ENCODE data around the gene SMYD3.

DNA sequence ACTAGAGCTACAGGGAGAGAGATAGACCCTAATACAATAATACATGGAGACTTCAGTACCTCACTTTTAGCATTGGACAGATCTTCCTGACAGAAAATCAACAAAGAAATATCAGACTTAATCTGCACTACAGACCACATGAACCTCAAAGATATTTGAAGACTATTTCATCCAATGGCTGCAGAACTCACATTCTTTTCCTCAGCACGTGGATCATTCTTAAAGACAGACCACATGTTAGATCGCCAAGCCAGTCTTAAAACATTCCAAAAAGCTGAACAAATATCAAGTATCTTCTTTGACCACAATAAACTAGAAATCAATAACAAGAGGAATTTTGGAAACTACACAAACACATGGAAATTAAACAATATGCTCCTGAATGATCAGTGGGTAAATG is 776.3 kb downstream of the SMYD3 start:
- TF ChIP-seq, protein P1, sequence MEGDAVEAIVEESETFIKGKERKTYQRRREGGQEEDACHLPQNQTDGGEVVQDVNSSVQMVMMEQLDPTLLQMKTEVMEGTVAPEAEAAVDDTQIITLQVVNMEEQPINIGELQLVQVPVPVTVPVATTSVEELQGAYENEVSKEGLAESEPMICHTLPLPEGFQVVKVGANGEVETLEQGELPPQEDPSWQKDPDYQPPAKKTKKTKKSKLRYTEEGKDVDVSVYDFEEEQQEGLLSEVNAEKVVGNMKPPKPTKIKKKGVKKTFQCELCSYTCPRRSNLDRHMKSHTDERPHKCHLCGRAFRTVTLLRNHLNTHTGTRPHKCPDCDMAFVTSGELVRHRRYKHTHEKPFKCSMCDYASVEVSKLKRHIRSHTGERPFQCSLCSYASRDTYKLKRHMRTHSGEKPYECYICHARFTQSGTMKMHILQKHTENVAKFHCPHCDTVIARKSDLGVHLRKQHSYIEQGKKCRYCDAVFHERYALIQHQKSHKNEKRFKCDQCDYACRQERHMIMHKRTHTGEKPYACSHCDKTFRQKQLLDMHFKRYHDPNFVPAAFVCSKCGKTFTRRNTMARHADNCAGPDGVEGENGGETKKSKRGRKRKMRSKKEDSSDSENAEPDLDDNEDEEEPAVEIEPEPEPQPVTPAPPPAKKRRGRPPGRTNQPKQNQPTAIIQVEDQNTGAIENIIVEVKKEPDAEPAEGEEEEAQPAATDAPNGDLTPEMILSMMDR (conservative IDR thresholded peaks at IDR 0.05; ENCODE audit: low read length), result no peak
- TF ChIP-seq EZH2phosphoT487 (IDR thresholded peaks at IDR 0.05; ENCODE audit: borderline replicate concordance), result no peak

Data from Loucy (cell line).